ENCODE data around the gene YIF1A. TPM values are rescaled to one million over a fixed set of nuclear protein-coding genes. Genes with fewer than 3 reads are reported as not detected.
"Not testable (repeated sequence)": the region's sequence is repeated elsewhere in the genome, so short reads cannot be mapped to it uniquely, and the experiment has no call there.

YIF1A gene
- total RNA-seq, 1 experiment from 2014 or later: 286 TPM

GRCh38 chr11:66286699-66287098 lies 2.2 kb downstream of the YIF1A start:
- no peak for DNase-seq (ENCODE audit: low spot score)

GRCh38 chr11:66285250-66285947 lies 3.5 kb downstream of the YIF1A start:
- no peak for DNase-seq (ENCODE audit: low spot score)

GRCh38 chr11:66284526-66285078 lies 4.3 kb downstream of the YIF1A start:
- no peak for DNase-seq (ENCODE audit: low spot score)

- DNase-seq (ENCODE audit: low spot score): no peak
These were observed 5.4 kb downstream of the YIF1A start for GRCh38 chr11:66283461-66284105.

GRCh38 chr11:66282468-66283455 lies 6.2 kb downstream of the YIF1A start:
- DNase-seq (ENCODE audit: low spot score): peak; percentile 99

- DNase-seq (ENCODE audit: low spot score): no peak
These were observed 7.0 kb downstream of the YIF1A start for GRCh38 chr11:66281776-66282467.

GRCh38 chr11:66281001-66281400 lies 7.9 kb downstream of the YIF1A start:
- DNase-seq (ENCODE audit: low spot score): no peak

GRCh38 chr11:66280428-66280827 lies 8.5 kb downstream of the YIF1A start:
- no peak for DNase-seq (ENCODE audit: low spot score)

GRCh38 chr11:66279092-66279734 lies 9.7 kb downstream of the YIF1A start:
- DNase-seq (ENCODE audit: low spot score): no peak

GRCh38 chr11:66278363-66279091 lies 10.4 kb downstream of the YIF1A start:
- DNase-seq (ENCODE audit: low spot score): peak; percentile 35

- DNase-seq (ENCODE audit: low spot score): peak; percentile 45
These were observed 11.2 kb downstream of the YIF1A start, which contains the start of gene CNIH2 for GRCh38 chr11:66277471-66278362. Gene CNIH2, plus strand, starts transcription at chr11:66278175. Its CDS starts 282 bp downstream, at chr11:66278457.

- DNase-seq (ENCODE audit: low spot score): not testable (repeated sequence)
These were observed 11.9 kb downstream of the YIF1A start for GRCh38 chr11:66277064-66277463.

GRCh38 chr11:66276619-66277018 lies 12.3 kb downstream of the YIF1A start:
- not testable (repeated sequence) for DNase-seq (ENCODE audit: low spot score)

GRCh38 chr11:66275984-66276612 lies 12.8 kb downstream of the YIF1A start:
- no peak for DNase-seq (ENCODE audit: low spot score)

GRCh38 chr11:66275396-66275795 lies 13.5 kb downstream of the YIF1A start:
- DNase-seq (ENCODE audit: low spot score): no peak

- no peak for DNase-seq (ENCODE audit: low spot score)
These were observed 14.7 kb downstream of the YIF1A start for GRCh38 chr11:66274219-66274618.

- DNase-seq (ENCODE audit: low spot score): no peak
These were observed 16.3 kb downstream of the YIF1A start for GRCh38 chr11:66272596-66272995.

GRCh38 chr11:66271816-66272215 lies 17.1 kb downstream of the YIF1A start:
- DNase-seq (ENCODE audit: low spot score): no peak

Data from HT-29 (cell line).